GM23338 (cell line): Measurements from ENCODE around the gene DGKG. TPM values are rescaled to one million over a fixed set of nuclear protein-coding genes. Genes with fewer than 3 reads are reported as not detected.

Source experiments
- ATAC-seq: fragments of 200-7000 bp; cut with Tn5 transposase; 3 replicates; pipeline ENCODE4 v1.9.1; 2020
- DNase-seq: peaks from one replicate; pipeline ENCODE4 v3.0.0-alpha.2; 2015; ENCODE audit warnings: low spot score
- H2AFZ ChIP-seq: fragments of 200-600 bp; sonication (generic); 2 replicates; pipeline ENCODE4 v1.8.0; 2016; ENCODE audit warnings: antibody characterized with exemption, mild to moderate bottlenecking, moderate library complexity
- H3F3A ChIP-seq: fragments of 200-600 bp; sonication (generic); replicated peaks from 2 replicates; pipeline ENCODE4 v1.8.0; 2017; ENCODE audit warnings: antibody characterized with exemption, mixed run types, low read depth
- H3K27ac ChIP-seq: fragments of 200-600 bp; sonication (generic); 2 replicates; pipeline ENCODE4 v1.6.1; 2016; ENCODE audit warnings: low read depth
- H3K27me3 ChIP-seq: fragments of 200-600 bp; sonication (generic); 2 replicates; pipeline ENCODE4 v1.8.0; 2016; ENCODE audit warnings: mild to moderate bottlenecking, mixed run types, moderate library complexity; ENCODE audit not compliant: insufficient read depth
- H3K36me3 ChIP-seq: fragments of 200-600 bp; sonication (generic); 2 replicates; pipeline ENCODE4 v1.8.0; 2016; ENCODE audit warnings: mild to moderate bottlenecking; ENCODE audit not compliant: insufficient read depth
- H3K4me1 ChIP-seq: fragments of 200-600 bp; sonication (generic); 2 replicates; pipeline ENCODE4 v1.8.0; 2016; ENCODE audit warnings: mild to moderate bottlenecking, moderate library complexity; ENCODE audit not compliant: insufficient read depth
- H3K4me2 ChIP-seq: fragments of 200-600 bp; sonication (generic); 2 replicates; pipeline ENCODE4 v1.7.1; 2017; ENCODE audit warnings: mixed run types
- H3K4me3 ChIP-seq: fragments of 200-600 bp; sonication (generic); 2 replicates; pipeline ENCODE4 v1.6.1; 2016; ENCODE audit warnings: mixed run types
- H3K79me2 ChIP-seq: fragments of 200-600 bp; sonication (generic); replicated peaks from 2 replicates; pipeline ENCODE4 v1.8.0; 2017; ENCODE audit warnings: mild to moderate bottlenecking; ENCODE audit not compliant: insufficient read depth
- H3K9me2 ChIP-seq: fragments of 200-600 bp; sonication (generic); 2 replicates; pipeline ENCODE4 v1.8.0; 2017; ENCODE audit not compliant: insufficient read depth
- H4K20me1 ChIP-seq: fragments of 200-600 bp; sonication (generic); replicated peaks from 2 replicates; pipeline ENCODE4 v1.8.0; 2017; ENCODE audit warnings: mild to moderate bottlenecking; ENCODE audit not compliant: insufficient read depth
- H3K27ac Mint-ChIP-seq: 2 replicates; pipeline ENCODE4 v1.8.0; 2020; ENCODE audit warnings: inconsistent platforms, mild to moderate bottlenecking, moderate library complexity, mixed read lengths
- H3K27me3 Mint-ChIP-seq: 3 replicates; pipeline ENCODE4 v1.8.0; 2022; ENCODE audit warnings: low read depth, mild to moderate bottlenecking, moderate library complexity, mixed read lengths, inconsistent platforms; ENCODE audit not compliant: insufficient read depth, poor library complexity
- H3K36me3 Mint-ChIP-seq: 3 replicates; pipeline ENCODE4 v1.8.0; 2021; ENCODE audit warnings: low read depth, mild to moderate bottlenecking, inconsistent platforms, moderate library complexity, mixed read lengths
- H3K4me1 Mint-ChIP-seq: 3 replicates; pipeline ENCODE4 v1.8.0; 2020; ENCODE audit warnings: mild to moderate bottlenecking, inconsistent platforms, mixed read lengths
- H3K4me3 Mint-ChIP-seq: 3 replicates; pipeline ENCODE4 v1.8.0; 2021; ENCODE audit warnings: moderate library complexity, mild to moderate bottlenecking, inconsistent platforms, mixed read lengths
- H3K9me3 Mint-ChIP-seq: 3 replicates; pipeline ENCODE4 v1.8.0; 2020; ENCODE audit warnings: moderate library complexity, mild to moderate bottlenecking, inconsistent platforms, mixed read lengths
- CREB1 ChIP-seq: fragments of 250-450 bp; sonication (Bioruptor Pico); IDR thresholded peaks from 2 replicates; pipeline ENCODE4 v1.5.0; 2020; ENCODE audit warnings: low read depth, mild to moderate bottlenecking, moderate library complexity
- EZH2 ChIP-seq: fragments of 200-600 bp; sonication (generic); IDR thresholded peaks from one replicate; pipeline ENCODE4 v1.8.0; 2017; ENCODE audit warnings: antibody characterized with exemption, mild to moderate bottlenecking, low read depth; ENCODE audit not compliant: unreplicated experiment
- EZH2phosphoT487 ChIP-seq: fragments of 200-600 bp; sonication (generic); IDR thresholded peaks from one replicate; pipeline ENCODE4 v1.8.1; 2018; ENCODE audit warnings: antibody characterized with exemption; ENCODE audit not compliant: unreplicated experiment
- JUNB ChIP-seq: IDR thresholded peaks from one replicate; pipeline ENCODE4 v1.6.1; 2016; ENCODE audit warnings: antibody characterized with exemption; ENCODE audit not compliant: unreplicated experiment
- NANOG ChIP-seq: IDR thresholded peaks from 2 replicates; pipeline ENCODE4 v1.6.1; 2016; ENCODE audit warnings: antibody characterized with exemption, borderline replicate concordance
- POLR2AphosphoS5 ChIP-seq: IDR thresholded peaks from 2 replicates; pipeline ENCODE4 v1.6.1; 2016; ENCODE audit warnings: antibody characterized with exemption, low read depth
- REST ChIP-seq: IDR thresholded peaks from one replicate; pipeline ENCODE4 v1.6.1; 2018; ENCODE audit warnings: antibody characterized with exemption; ENCODE audit not compliant: unreplicated experiment
- STAT1 ChIP-seq: IDR thresholded peaks from one replicate; pipeline ENCODE4 v1.6.1; 2016; ENCODE audit warnings: antibody characterized with exemption; ENCODE audit not compliant: unreplicated experiment
- ZNF331 ChIP-seq: fragments of 250-450 bp; sonication (Bioruptor Pico); IDR thresholded peaks from 2 replicates; pipeline ENCODE4 v1.5.0; 2020; ENCODE audit warnings: low read depth, mild to moderate bottlenecking, moderate library complexity
- ZNF462 ChIP-seq: fragments of 250-450 bp; sonication (Bioruptor Pico); IDR thresholded peaks from 2 replicates; pipeline ENCODE4 v1.5.0; 2020; ENCODE audit warnings: mild to moderate bottlenecking, moderate library complexity
- polyA plus RNA-seq: library from polyadenylated mRNA; unstranded; fragments of >200 nt; fragmentation: Nextera tagmentation; extraction: Ambion mirVana; gene quantifications from 2 replicates; pipeline ENCODE4 v1.2.1, GENCODE V29; 2016
- total RNA-seq: library from RNA; depleted of rRNA; stranded (reverse); fragments of >200 nt; shearing (Covaris generic); gene quantifications from 2 replicates; pipeline ENCODE4 v1.2.3, GENCODE V29; 2014
- TF ChIP-seq, protein P1 (sequence below), 2 experiments: fragments of 200-600 bp in 1 of 2; sonication (generic) in 1 of 2; conservative IDR thresholded peaks; 2 replicates each; pipeline versions ENCODE4 v1.5.1 to v1.6.1; 2016 to 2017; ENCODE audit warnings: antibody characterized with exemption in 2 of 2, low read depth in 2 of 2, mild to moderate bottlenecking in 2 of 2, moderate library complexity in 1 of 2
- TF ChIP-seq, protein P2 (sequence below): IDR thresholded peaks from 2 replicates; pipeline ENCODE4 v1.6.1; 2016; ENCODE audit warnings: antibody characterized with exemption

DGKG gene
- total and polyA plus RNA-seq, 2 experiments from 2014 or later: 0.14 to 0.31 TPM

GRCh38 chr3:186110975-186111974, 250.8 kb downstream of the DGKG start:
- H2AFZ ChIP-seq: no peak overlapping the region
- DNase-seq (no peak), ATAC-seq (no peak)
- H3F3A ChIP-seq: peaks cover 9% of the 10 kb centered on the region
- H3K36me3 ChIP-seq: no peaks in the 10 kb centered on the region
- peaks cover 76% of the 10 kb centered on the region for H3K27me3 ChIP-seq
- H3K4me1 ChIP-seq: peaks cover 17% of the 10 kb centered on the region
- no peak overlapping the region for H3K27ac Mint-ChIP-seq
- H3K4me3 ChIP-seq: no peak overlapping the region; the same call in 1 of the 2 replicates
- H3K79me2 ChIP-seq: peaks cover 12% of the 10 kb centered on the region
- H4K20me1 ChIP-seq: 0 out of 2 replicates have a peak, but pooled peaks cover 6% of the 10 kb centered on the region
- H3K4me3 Mint-ChIP-seq: peak overlapping the region; percentile 94
- no peaks in the 10 kb centered on the region for H3K36me3 Mint-ChIP-seq
- H3K4me2 ChIP-seq: peak overlapping the region; percentile 89; the same call in 1 of the 2 replicates
- H3K9me2 ChIP-seq: no peaks in the 10 kb centered on the region
- TF ChIP-seq ZNF462 (CRISPR knock-in tag) (no peak), STAT1 (no peak), NANOG (no peak), POLR2AphosphoS5 (no peak), ZNF331 (CRISPR knock-in tag) (no peak), EZH2phosphoT487 (no peak), REST (no peak), EZH2 (no peak), JUNB (no peak), CREB1 (CRISPR knock-in tag) (no peak)
- TF ChIP-seq, protein P1, sequence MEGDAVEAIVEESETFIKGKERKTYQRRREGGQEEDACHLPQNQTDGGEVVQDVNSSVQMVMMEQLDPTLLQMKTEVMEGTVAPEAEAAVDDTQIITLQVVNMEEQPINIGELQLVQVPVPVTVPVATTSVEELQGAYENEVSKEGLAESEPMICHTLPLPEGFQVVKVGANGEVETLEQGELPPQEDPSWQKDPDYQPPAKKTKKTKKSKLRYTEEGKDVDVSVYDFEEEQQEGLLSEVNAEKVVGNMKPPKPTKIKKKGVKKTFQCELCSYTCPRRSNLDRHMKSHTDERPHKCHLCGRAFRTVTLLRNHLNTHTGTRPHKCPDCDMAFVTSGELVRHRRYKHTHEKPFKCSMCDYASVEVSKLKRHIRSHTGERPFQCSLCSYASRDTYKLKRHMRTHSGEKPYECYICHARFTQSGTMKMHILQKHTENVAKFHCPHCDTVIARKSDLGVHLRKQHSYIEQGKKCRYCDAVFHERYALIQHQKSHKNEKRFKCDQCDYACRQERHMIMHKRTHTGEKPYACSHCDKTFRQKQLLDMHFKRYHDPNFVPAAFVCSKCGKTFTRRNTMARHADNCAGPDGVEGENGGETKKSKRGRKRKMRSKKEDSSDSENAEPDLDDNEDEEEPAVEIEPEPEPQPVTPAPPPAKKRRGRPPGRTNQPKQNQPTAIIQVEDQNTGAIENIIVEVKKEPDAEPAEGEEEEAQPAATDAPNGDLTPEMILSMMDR (conservative IDR thresholded peaks at IDR 0.05; ENCODE audit: low read depth in 2 of 2): no peak
- TF ChIP-seq, protein P2, sequence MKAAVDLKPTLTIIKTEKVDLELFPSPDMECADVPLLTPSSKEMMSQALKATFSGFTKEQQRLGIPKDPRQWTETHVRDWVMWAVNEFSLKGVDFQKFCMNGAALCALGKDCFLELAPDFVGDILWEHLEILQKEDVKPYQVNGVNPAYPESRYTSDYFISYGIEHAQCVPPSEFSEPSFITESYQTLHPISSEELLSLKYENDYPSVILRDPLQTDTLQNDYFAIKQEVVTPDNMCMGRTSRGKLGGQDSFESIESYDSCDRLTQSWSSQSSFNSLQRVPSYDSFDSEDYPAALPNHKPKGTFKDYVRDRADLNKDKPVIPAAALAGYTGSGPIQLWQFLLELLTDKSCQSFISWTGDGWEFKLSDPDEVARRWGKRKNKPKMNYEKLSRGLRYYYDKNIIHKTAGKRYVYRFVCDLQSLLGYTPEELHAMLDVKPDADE: no peak
- no peaks in the 10 kb centered on the region; the same call in 2 of the 3 replicates for H3K9me3 Mint-ChIP-seq
- peaks cover 59% of the 10 kb centered on the region for H3K27me3 Mint-ChIP-seq
- peaks cover 27% of the 10 kb centered on the region for H3K4me1 Mint-ChIP-seq
- H3K27ac ChIP-seq: no peak overlapping the region
